OCI-LY1 (cell line): ENCODE data around the gene NISCH.

Experiments
- EZH2 ChIP-seq: fragments of 200-600 bp; sonication (generic), shearing (Covaris generic); IDR thresholded peaks from 2 replicates; pipeline ENCODE4 v1.8.0; 2017; ENCODE audit warnings: borderline replicate concordance, mixed run types, mild to moderate bottlenecking, antibody characterized with exemption, low read length, moderate library complexity, mixed read lengths
- TF ChIP-seq, protein P1 (sequence below): fragments of 200-600 bp; sonication (generic), shearing (Covaris generic); IDR thresholded peaks from 2 replicates; pipeline ENCODE4 v1.5.1; 2017; ENCODE audit warnings: mild to moderate bottlenecking, antibody characterized with exemption, low read length, moderate library complexity, mixed read lengths

DNA sequence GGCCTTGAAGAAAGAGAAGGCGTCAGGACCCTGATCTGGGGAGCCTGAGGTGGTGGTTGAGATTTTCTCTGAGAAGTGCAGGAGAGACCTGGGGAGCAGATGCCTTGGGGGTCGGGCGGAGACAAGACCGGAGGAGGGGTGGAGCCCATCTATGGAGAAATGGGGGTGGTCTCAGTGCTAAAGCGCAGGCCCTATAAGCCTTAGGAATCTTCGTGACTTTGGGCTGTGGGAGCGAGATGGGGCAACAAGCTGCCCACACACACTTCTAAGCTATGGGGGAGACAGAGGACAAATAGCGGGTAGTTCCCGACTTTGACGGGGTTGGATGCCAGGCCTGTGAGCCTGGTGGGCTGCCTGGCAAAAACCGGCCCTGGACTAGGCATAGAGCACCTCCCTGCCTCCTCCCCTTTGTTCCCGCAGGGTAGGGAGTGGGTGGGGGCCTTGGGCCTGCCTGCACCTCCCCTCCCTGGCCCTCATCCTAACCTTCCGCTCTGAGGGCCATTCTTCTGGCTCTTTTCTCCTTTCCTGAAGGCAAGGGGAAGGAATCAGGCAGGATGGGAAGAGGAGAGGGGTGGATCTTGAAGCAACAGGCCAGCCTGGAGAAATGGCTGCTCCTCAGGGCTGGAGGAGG lies 880 bp downstream of the NISCH start:
- TF ChIP-seq, protein P1, sequence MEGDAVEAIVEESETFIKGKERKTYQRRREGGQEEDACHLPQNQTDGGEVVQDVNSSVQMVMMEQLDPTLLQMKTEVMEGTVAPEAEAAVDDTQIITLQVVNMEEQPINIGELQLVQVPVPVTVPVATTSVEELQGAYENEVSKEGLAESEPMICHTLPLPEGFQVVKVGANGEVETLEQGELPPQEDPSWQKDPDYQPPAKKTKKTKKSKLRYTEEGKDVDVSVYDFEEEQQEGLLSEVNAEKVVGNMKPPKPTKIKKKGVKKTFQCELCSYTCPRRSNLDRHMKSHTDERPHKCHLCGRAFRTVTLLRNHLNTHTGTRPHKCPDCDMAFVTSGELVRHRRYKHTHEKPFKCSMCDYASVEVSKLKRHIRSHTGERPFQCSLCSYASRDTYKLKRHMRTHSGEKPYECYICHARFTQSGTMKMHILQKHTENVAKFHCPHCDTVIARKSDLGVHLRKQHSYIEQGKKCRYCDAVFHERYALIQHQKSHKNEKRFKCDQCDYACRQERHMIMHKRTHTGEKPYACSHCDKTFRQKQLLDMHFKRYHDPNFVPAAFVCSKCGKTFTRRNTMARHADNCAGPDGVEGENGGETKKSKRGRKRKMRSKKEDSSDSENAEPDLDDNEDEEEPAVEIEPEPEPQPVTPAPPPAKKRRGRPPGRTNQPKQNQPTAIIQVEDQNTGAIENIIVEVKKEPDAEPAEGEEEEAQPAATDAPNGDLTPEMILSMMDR, result no peak
- TF ChIP-seq EZH2, result no peak
